Lower leg skin (tissue), 4 donors: ENCODE measurements around the gene FMR1. TPM values are rescaled to one million over a fixed set of nuclear protein-coding genes. Genes with fewer than 3 reads are reported as not detected.

Experiments used
- DNase-seq, 2 donors: peaks; one replicate each; pipeline ENCODE4 v3.0.0-alpha.2; 2019; ENCODE audit warnings: low spot score in 2 of 2
- H3K4me3 ChIP-seq: fragments of 200-600 bp; sonication (generic); 2 replicates; pipeline ENCODE4 v1.5.1; 2017; ENCODE audit warnings: mild to moderate bottlenecking, low read depth; ENCODE audit not compliant: poor library complexity, severe bottlenecking
- CTCF ChIP-seq, 3 donors: fragments of 450-650 bp; IDR thresholded peaks; one replicate each; pipeline ENCODE4 v1.5.1; 2016; ENCODE audit warnings: antibody characterized with exemption in 3 of 3, mild to moderate bottlenecking in 3 of 3, moderate library complexity in 2 of 3
- POLR2A ChIP-seq, 2 donors: fragments of 450-650 bp; IDR thresholded peaks; one replicate each; pipeline ENCODE4 v1.6.1; 2016 to 2017; ENCODE audit warnings: antibody characterized with exemption in 2 of 2, mild to moderate bottlenecking in 1 of 2, moderate library complexity in 1 of 2
- WGBS, 2 donors: methylation state at CpG; one replicate each; pipeline ENCODE4 v1.1.5; 2018; 5-methylcytosine and 5-hydroxymethylcytosine counted together
- intact Hi-C: fragments of 100-400 bp; cut with DNase I; formaldehyde crosslinking; loops from one replicate; pipeline ENCODE4 v1.15.0; 2023; ENCODE audit warnings: low total_unique reads
- total RNA-seq, 4 donors: library from RNA; depleted of rRNA; stranded (reverse); fragments of >200 nt; gene quantifications; one replicate each; pipeline ENCODE4 v1.1.0, GENCODE V29; 2016

The FMR1 gene
- total RNA-seq, result 10 to 100 TPM; 20.9 to 37.0 (median 26.3) TPM

GRCh38 chrX:147911192-147912022 lies at the start of gene FMR1:
Gene FMR1, plus strand, starts transcription at chrX:147911919. Its CDS starts 261 bp downstream, at chrX:147912180.
- TF ChIP-seq CTCF (IDR thresholded peaks at IDR 0.05) (no peak), POLR2A (IDR thresholded peaks at IDR 0.05) (no peak)
- DNase-seq, result peak; percentile 91 to 98
- intact Hi-C loops, result no loop called here
- 5 to 55% methylated on average over 28 to 61 of the region's 66 CpGs for WGBS, 2 donors
- H3K4me3 ChIP-seq, result peak within 1 kb of the TSS; percentile 59

- no peak for DNase-seq
- intact Hi-C loops, result no loop called here
- 69 to 80% methylated on average over 7 of the region's 7 CpGs for WGBS, 2 donors
- H3K4me3 ChIP-seq, result no peak overlapping the region
- TF ChIP-seq CTCF (IDR thresholded peaks at IDR 0.05), result no peak
- no peak for TF ChIP-seq POLR2A (IDR thresholded peaks at IDR 0.05)
These were observed 35.7 kb upstream of the FMR1 start for GRCh38 chrX:147875866-147876596.

GRCh38 chrX:147876849-147877646 lies 34.7 kb upstream of the FMR1 start:
- no peak overlapping the region for H3K4me3 ChIP-seq
- WGBS, 2 donors, result 87 to 88% methylated on average over 4 of the region's 4 CpGs
- TF ChIP-seq CTCF (IDR thresholded peaks at IDR 0.05), result no peak
- TF ChIP-seq POLR2A (IDR thresholded peaks at IDR 0.05), result no peak
- intact Hi-C loops, result no loop called here
- no peak for DNase-seq

GRCh38 chrX:147877726-147878125 lies 34.0 kb upstream of the FMR1 start:
- intact Hi-C loops, result no loop called here
- 70 to 90% methylated on average over 5 of the region's 5 CpGs for WGBS, 2 donors
- DNase-seq, result no peak
- H3K4me3 ChIP-seq, result no peak overlapping the region
- TF ChIP-seq CTCF (IDR thresholded peaks at IDR 0.05) (no peak), POLR2A (IDR thresholded peaks at IDR 0.05) (no peak)

GRCh38 chrX:147884958-147885357 lies 26.8 kb upstream of the FMR1 start:
- DNase-seq, result no peak
- WGBS, 2 donors, result 13 to 27% methylated on average over 2 of the region's 2 CpGs
- intact Hi-C loops, result no loop called here
- no peak for TF ChIP-seq POLR2A (IDR thresholded peaks at IDR 0.05)
- TF ChIP-seq CTCF (IDR thresholded peaks at IDR 0.05), result no peak
- no peak overlapping the region for H3K4me3 ChIP-seq
